ENCODE measurements around the gene CRIP2. TPM values are rescaled to one million over a fixed set of nuclear protein-coding genes. Genes with fewer than 3 reads are reported as not detected.

Gene CRIP2
- total and polyA plus RNA-seq, 2 of the 8 experiments (the other 6 are each of a cell fraction or from before 2014, with no cell fraction given) = 4.2 to 13.5 TPM

- Histone ChIP-seq H3K4me1 (replicated peaks in 1 of 4; ENCODE audit: control insufficient read depth in 3 of 4, insufficient read depth in 4 of 4, low read length in 3 of 4) (peaks cover 0 to 3% (median 0%) of the 10 kb centered on the region in 4 experiments; a peak in 2 of 7 replicates), H3K4me2 (ENCODE audit: insufficient read depth in 1 of 2, low read depth in 2 of 2, low read length in 2 of 2) (no peak overlapping the region), H2BK120ac (replicated peaks; ENCODE audit: low read depth, low read length) (no peak overlapping the region), H4K8ac (ENCODE audit: extremely low read depth, insufficient read depth, low read length) (no peak overlapping the region), H3K36me3 (ENCODE audit: control insufficient read depth in 2 of 4, insufficient read depth in 4 of 4, low read length in 3 of 4) (no peaks in the 10 kb centered on the region), H3K4me3 (ENCODE audit: extremely low read depth in 1 of 4, insufficient read depth in 2 of 4, low read depth in 3 of 4, low read length in 4 of 4) (no peak overlapping the region), H3K27me3 (replicated peaks in 1 of 4; ENCODE audit: control insufficient read depth in 3 of 4, extremely low read depth in 1 of 4, insufficient read depth in 3 of 4, low read length in 3 of 4) (no peaks in the 10 kb centered on the region; a peak in 1 of 7 replicates), H2AFZ (ENCODE audit: low read length) (no peak overlapping the region), H3K79me2 (ENCODE audit: control insufficient read depth in 1 of 2, insufficient read depth in 2 of 2, low read length in 2 of 2) (no peaks in the 10 kb centered on the region), H2BK12ac (ENCODE audit: low read depth, low read length) (no peak overlapping the region), H2BK20ac (ENCODE audit: low read length) (no peak overlapping the region), H2BK5ac (ENCODE audit: low read depth, low read length) (no peak overlapping the region), H4K20me1 (replicated peaks in 1 of 2; ENCODE audit: control insufficient read depth in 1 of 2, insufficient read depth in 2 of 2, low read length in 2 of 2) (no peaks in the 10 kb centered on the region), H3K27ac (ENCODE audit: low read depth, low read length) (no peak overlapping the region), H3K23ac (ENCODE audit: insufficient read length) (no peak overlapping the region), H4K5ac (ENCODE audit: insufficient read length, low read depth, low read length) (no peak overlapping the region), H3K79me1 (ENCODE audit: low read depth, low read length) (no peaks in the 10 kb centered on the region), H3K9me3 (ENCODE audit: insufficient read depth in 2 of 2, low read depth in 1 of 2, low read length in 1 of 2) (no peaks in the 10 kb centered on the region), H3K18ac (ENCODE audit: extremely low read depth, low read length) (no peak overlapping the region), H3K9ac (replicated peaks in 1 of 4; ENCODE audit: extremely low read depth in 1 of 4, low read depth in 3 of 4, low read length in 3 of 4) (no peak overlapping the region), H2AK5ac (ENCODE audit: low read depth, low read length) (no peak overlapping the region), H3K23me2 (ENCODE audit: low read depth, low read length) (no peaks in the 10 kb centered on the region), H3K56ac (replicated peaks; ENCODE audit: insufficient read length, low read depth, low read length) (no peak overlapping the region), H3K14ac (ENCODE audit: insufficient read length) (no peak overlapping the region), H2BK15ac (ENCODE audit: low read length) (no peak overlapping the region), H4K91ac (replicated peaks; ENCODE audit: insufficient read length, low read length) (no peak overlapping the region), H3K4ac (replicated peaks; ENCODE audit: insufficient read length, low read depth, low read length) (no peak overlapping the region)
- TF ChIP-seq NANOG (IDR thresholded peaks at IDR 0.05; ENCODE audit: insufficient read depth, low read depth, low read length, poor library complexity, severe bottlenecking) (no peak), TEAD4 (IDR thresholded peaks at IDR 0.05; ENCODE audit: low read depth, low read length) (no peak), EP300 (IDR thresholded peaks at IDR 0.05; ENCODE audit: borderline replicate concordance in 1 of 2, low read depth in 2 of 2, low read length in 2 of 2) (no peak), SP2 (IDR thresholded peaks at IDR 0.05; ENCODE audit: low read length) (no peak)
- WGBS, 2 experiments (ENCODE audit: extremely low coverage in 1 of 2, insufficient coverage in 1 of 2, insufficient read length in 1 of 2, insufficient replicate concordance in 2 of 2, low coverage in 1 of 2, low lambda C conversion rate in 2 of 2, missing lambda C conversion rate in 1 of 2) = 88% methylated on average over 14 of the region's 18 CpGs; no CpG with 5 or more reads in 1 of the 2 experiments
- ChIA-PET POLR2A (ENCODE audit: partially characterized antibody) (interaction anchor here (0.9 kb wide), 1 partner anchor 10 kb away, joined by 3 read pairs; no protein-coding TSS in a partner anchor), CTCF (ENCODE audit: partially characterized antibody) (interaction anchor here (0.9 kb wide), 1 partner anchor 13 kb away, joined by 3 read pairs; no protein-coding TSS in a partner anchor)
- DNase-seq (ENCODE audit: low read depth in 1 of 2, low spot score in 2 of 2) (no peak), FAIRE-seq (no peak)
Observed at GRCh38 chr14:105502446-105503295, 28.1 kb downstream of the CRIP2 start.
